Fibroblast of skin of left biceps (primary cell): Measurements from ENCODE around the gene CCDC33.

Experiments used
- DNase-seq, 2 experiments: peaks; one replicate each; pipeline ENCODE4 v3.0.0-alpha.2; 2013; ENCODE audit warnings: low read depth in 2 of 2

Gene CCDC33

DNA sequence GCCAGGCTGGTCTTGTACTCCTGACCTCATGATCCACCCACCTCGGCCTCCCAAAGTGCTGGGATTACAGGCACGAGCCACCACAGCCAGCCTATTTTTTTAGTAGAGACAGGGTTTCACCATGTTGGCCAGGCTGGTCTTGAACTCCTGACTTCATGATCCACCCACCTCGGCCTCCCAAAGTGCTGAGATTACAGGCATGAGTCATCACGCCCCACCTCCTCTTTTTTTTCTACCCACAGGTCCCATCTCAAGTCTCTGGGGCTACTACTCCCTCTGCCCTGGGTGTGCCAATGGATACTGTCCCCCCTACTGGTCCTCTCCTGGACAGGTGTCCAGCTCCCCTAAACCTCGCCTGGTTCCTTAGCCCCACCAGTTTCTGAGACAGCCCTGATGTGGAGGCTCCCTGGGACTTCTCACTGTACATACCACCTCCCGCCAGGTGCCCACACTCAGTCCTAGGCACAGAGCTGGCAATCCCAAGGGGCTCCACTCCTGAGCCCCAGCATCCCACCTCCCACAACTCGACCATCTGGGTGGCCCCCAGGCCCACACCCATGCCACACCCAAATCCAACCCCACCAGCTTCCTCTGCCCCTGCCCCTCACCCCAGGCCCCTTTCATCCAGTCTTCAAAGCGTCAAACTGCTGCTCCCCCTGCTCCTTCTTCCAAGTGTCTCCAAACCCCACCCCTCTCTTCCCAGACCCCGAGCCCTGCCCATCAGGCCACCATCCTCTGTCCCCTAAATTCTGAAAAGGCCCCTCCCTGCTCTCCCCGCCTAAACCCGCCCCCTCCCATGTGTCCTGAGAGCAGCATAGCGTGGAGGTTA is 144.4 kb downstream of the CCDC33 start:
- no peak for DNase-seq

DNA sequence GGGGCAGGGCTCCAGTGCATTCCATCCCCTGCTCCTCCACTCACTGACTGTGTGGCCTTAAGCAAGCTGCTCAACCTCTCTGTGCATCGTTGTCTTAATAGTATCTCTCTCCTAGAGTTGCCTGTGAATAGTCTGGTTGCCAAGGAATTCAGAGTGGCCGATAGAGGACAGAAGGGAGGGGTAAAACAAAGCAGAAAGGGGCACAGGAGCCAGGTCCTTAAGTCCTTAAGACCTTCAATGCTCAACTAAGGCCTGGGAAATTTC is 145.0 kb downstream of the CCDC33 start:
- no peak for DNase-seq

DNA sequence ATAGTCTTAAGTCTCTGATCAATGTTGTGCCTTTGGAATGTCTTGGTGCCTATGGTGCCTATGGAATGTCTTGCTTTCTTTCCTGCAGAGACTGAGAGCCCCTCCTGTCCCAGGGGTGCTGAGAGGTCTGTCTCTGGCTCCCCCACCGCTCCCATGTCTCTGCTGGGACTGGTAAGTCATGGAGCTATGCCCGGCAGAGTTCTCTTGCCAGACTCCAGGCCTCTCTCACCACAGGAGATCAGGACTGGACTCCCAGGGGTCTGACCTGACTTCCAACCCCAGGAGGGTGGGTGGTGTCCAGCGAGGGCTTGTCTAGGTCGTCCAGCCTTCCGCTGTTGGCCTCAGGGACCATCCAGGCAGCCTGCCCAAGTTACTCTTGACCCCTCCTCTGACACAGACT is 145.4 kb downstream of the CCDC33 start:
- no peak for DNase-seq

DNA sequence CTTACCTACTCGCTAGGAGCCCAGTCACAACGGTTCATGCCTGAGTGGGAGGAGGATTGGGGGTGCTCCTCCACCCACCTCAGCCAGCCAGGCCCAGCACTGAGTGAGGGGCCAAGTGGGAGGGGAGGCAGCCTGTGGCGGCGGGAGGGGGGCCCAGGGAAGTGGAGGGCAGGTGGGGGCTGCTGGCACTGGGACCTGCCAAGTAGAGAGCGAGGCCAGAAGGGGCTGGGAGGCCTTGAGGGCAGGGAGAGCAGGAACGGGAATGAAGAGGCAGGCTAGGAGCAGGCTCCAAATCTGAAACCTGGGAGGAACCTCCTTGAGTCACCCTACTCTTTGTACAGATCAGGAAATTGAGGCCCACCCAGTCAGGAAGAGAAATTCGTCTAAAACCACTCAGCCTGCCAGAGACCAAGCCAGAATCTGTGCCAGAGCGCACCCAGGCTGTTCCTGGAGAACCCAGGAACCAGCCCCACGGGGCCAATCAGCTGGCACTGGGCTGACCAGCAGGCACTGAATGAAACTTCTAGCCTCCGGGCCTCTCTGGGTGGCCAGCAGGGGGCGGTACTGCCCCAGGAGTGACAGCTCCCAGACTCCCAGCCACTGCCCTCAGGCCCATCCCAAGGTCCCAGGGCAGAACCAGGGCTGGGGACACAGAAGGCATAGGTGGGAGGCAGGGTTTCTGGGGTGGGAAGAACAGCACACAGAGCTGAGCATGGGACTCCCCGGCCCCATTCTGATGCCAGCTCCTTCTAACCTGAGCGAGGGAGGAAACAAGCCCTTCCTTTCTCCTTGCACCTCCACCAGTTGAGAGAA is 146.1 kb downstream of the CCDC33 start:
- DNase-seq: no peak

DNA sequence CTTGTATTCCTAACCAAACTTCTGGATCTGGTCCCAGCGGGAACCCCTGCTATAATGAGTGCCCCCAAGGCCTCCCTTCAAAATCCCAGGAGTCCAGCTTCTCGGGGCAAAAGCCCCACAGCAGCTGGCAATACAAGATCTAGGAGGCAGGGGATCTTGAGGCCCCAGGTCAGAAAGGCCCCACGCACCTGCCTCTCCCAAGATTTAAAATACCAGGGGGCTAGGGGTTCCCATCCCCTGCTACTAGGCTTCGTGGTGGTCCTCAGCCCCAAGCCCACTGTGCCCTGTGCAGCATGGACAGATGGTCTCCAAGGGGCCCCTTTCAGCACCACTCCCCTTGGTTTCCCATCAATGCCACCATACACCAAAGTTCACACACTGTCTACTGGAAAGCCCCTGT is 147.2 kb downstream of the CCDC33 start:
- DNase-seq: no peak

DNA sequence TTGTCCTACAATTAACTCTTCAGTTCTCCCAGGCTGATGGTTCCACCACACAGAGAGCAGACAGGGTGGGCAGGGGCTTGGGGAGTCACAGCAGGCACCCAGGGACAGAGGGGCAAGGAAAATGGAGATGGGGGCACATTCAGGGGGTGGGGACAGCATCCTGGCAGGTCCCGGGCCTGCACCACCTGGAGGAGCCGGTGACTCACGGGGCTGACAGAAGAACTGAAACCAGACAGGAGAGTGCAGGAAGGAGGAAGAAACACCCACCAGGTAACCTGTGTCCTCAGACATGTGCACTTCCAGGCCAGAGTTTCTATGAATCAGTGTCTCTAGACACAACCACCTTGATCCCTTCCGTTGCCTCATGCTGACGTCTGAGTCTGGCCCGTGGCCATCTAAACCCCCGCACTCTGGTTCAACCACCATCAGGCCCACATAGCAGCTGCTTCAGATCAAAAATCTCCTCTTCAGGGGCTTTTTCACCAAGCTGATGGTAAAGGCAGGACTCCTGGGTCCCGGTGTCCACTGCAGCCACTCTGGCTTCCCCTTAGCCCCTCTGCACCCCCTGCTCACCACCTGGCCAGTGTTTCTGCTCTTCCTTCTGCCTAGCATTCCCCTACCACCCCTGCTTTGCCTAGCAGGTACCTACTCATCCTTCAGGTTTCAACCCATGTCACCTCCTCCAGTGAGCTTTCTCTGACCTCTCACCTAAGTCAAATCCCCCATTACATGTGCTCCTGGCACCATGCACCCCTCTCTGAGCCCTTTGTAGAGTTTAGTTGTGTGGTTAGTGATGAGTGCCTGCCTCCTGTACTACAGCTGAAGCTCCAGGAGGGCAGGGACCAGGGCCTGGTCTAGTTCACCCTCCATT is 147.8 kb downstream of the CCDC33 start:
- no peak for DNase-seq

DNA sequence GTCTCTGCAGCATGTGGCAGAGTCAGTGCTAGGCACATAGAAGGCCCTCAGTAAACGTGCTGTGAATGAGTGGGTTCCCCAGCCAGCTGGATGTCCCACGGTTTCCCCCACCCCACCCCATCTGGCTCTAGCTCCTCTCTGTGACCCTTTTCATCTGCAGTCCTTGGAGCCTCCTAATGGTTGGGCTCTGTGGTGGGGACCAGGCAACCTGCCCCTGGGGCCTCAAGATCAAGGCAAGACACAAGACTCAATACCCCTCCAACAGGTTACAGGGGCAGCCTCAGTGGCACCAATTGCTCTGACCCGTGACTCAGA is 148.4 kb downstream of the CCDC33 start:
- DNase-seq: no peak

DNA sequence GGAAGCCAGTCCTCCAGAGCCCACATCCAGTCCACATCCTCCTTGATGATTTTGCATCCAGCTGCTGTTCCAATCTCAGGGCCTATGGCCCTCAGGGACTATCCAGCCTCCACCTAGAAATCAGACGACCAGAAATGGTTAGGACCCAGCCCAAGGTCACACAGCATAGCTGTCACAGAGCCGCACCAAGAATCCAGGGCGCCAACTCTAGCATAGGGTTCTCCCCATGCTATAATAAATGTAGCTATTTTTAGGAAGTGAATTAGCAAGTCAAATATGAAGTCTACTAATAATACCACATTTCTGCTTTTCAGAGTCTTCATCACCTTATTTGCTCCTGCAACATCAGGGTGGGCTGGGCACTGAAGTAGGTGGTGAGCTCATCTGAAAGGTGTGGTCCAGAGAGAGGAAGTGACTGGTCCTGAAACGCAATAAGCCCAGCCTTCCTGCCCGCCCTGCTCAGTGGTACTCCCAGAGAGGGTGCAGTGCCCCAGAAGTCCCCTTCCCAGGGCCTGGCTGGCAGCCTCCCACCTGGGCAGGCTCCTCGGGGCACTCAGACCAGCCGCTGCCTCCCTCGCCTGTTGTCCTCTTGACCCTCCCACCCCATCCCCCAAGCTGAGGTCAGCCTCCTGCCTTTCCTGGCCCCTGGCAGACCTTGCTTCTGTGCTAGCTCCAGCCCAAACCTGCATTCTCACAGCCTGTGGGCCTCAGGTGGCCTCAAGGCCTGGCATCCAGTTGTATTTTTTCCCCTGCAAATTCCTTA is 148.9 kb downstream of the CCDC33 start:
- DNase-seq: no peak

DNA sequence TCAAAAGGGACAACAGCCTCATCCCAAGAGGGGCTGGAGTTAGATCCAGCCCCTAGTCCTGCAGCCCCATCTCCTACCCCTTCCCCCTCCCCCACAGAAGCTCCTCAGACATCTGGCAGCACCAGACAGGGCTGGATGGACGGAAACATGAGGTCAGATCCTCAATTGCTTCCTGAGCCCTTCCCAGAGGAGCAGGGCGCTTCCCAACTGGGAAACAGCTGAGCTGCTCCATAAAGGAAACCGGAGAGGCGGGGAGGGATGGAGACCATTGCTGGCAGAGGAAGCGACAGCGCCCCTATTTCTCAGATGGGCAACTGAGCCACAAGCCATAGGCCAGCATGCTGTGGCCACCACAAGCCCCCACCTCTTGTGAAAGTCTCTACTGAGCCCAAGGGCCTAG is 149.6 kb downstream of the CCDC33 start:
- no peak for DNase-seq
